HK-2 (cell line): ENCODE data around the gene RBM20.
"Not testable (repeated sequence)": the region's sequence is repeated elsewhere in the genome, so short reads cannot be mapped to it uniquely, and the experiment has no call there.

ENCODE experiments used
- DNase-seq: peaks from one replicate; pipeline ENCODE4 v3.0.0-alpha.2; 2018; ENCODE audit not compliant: unreplicated experiment

The RBM20 gene

DNA sequence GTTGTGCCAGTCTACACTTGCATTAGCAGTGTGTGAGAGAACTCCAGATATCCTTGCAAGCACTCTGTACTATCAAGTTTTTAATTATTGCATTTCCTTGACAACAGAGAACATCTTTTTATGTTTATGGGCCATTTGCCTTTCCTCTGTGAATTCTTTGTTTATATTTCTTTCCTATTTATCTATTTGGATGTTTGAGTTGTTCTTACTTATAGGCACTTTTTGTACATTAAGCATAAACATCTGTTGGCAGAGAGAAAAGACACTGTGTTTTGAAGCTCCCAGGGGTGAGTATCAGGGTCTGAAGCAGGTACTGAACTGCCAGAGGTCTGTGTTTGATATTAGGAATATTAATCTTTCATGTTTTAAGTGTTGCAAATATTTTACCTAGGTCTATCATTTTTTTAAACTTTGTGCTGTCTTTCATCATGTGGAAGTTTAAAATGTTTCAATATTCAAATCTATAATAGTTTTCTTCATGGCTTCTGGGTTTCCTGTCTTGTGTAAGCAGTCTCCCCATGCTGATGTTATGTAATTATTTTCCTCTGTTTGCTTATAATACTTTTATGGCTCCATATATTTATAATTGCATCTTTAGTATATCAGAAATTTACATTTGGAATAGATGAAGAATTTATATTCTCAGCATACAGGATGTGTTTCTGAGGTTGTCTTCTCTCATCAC lies 209.9 kb downstream of the RBM20 start:
- DNase-seq = no peak

DNA sequence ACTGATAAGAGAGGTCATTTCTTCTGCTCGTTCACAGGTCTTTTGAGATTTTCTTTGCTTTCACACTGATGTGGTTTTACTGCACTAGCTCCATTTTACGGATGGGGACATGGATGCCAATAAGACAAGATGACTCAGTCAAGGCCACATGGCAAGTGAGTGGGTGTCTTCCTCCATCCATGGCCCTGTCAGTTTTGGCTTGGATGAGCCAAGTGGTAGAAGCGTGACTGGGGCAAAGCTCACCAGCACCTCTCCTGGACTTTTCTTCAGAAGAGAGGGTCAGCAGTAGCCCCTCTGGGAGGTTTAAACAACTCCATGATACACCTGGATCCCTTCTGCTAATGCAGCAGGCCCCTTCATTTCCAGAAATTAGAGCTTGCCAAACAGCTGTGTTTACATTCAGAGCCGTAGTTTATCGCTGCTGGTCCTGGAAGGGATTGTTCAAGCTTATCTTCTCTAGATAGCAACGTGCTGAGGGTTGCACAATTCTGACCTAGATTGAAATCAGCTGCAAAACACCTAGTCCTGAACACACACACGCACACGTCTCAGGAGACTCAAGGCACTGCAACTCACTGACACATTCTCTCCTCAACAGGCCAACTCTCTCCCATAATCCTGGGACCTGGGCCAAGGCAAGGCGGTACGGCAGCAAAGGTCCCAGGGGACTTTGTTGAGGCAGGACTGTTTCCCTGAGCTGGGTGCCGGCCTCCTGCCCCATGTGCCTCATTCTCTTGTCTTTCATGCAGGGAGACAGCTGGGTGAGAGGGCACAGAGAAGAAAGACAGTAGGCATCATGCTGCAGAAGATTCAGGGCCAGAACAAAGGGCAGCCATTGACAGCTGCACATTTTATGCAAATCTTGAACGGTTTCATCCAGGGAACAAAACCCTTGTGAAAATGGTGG lies 213.4 kb downstream of the RBM20 start:
- DNase-seq = no peak

DNA sequence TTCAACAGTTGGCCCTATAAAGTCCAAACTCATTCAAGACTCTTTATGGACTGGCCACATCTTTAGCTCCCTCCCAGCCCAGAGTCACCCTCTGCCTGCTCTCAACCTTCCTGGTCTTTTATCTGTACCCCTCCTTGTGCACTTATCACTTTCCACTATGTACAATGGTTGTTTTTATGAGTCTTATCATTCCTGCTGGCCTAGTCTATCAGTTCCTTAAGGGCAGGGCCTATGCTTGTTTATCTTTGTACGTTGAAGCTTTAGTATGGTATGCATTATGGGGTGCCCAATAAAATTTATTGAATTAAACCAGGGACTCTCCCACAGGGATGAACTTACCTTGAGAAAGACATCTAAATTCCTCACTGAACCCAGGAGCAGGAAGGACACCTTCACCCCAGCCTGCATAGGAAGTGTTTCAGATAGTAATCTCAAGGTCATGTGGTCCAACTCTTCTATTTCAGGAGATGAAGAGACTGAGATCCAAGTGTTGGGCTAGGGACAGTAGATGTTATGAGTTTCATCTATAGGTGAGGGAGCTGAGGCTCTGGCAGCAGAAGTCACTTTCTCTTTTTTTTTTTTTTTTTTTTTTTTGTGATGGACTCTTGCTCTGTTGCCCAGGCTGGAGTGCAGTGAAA lies 214.3 kb downstream of the RBM20 start:
- DNase-seq = no peak

DNA sequence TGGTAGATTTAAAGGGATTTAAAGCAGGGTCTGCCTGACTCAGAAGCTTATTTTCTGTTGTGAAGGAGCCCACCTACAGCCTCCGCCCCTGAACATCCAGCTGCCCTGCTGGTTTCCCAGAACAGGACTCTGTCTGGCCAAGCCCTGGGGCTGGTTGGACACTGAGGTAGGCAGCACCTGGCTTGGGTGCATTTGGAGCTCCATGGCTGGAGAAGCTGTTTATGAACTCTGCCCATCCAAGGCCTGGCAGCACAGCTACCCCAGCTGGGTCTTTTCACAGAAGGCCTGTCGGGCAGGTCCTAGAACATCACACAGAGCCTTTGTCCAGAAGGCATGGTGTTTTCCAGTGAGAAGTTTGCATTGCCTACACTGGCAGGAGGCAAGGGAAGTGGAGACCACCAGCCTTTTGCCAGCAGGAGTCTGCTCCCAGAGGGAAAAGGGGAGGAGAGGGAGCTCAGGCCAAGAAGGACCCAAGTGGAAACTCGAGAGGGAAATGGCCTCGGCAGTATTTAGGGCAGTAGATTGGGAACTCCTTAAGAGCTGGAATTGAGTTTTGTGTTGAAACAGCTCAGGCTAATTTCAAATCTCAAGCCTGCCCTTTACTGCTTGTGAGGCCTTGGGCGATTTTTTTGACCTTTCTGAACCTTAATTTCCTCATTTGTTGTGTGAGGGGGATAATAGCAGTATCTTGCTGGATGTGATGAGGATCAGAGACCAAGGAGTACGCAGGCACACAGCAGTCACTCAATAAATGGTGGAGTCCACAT lies 215.3 kb downstream of the RBM20 start:
- no peak for DNase-seq

DNA sequence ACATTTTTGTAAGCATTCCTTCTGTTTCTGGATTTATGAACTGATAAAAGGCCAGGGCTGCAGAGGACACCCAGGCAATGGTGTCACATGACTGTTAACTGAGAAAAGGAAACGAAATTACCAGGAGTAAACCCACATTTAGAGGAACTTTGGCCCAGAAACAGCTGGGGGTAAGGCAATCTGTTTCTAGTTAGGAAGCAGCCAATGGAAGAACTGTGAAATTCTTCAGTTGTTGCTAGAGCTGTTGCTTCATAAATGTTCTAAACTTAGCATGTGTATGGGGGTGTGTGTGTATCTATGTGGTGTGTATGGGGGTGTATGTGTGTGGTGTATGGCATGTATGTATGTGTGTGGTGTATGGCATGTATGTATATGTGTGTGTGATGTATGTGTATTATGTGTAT lies 215.8 kb downstream of the RBM20 start:
- DNase-seq = no peak

DNA sequence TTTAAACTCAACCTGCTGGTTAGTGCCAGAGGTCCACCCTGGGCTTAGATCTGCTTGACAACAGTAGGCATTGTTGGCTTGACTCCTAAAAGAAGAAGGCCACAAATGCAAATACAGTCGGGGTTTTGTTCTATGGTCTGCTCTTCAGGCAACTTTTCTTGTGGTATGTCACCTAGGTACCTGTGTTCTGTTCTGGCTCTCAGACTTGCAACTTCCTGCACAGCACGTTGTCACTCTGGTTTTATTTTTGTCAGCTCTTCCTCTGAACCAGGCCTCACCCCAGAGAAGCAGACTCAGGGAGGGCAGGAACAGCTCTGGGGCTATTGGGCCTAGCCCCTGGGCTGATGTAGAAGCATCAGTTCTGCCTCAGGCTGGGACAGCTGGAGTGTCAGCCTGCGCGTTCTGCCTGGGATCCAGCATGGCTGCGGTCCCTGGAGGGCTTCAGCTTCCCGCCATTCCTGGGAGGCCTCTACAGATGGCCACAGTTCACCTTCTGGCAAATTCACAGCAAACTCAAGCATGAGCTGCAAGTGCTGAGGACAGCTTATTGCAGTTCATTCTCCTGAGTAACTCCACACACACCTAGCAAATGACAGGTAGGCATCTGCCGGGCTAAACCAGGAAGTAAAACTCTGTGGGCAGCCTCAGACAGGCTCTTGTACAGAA lies 216.6 kb downstream of the RBM20 start:
- DNase-seq = no peak

DNA sequence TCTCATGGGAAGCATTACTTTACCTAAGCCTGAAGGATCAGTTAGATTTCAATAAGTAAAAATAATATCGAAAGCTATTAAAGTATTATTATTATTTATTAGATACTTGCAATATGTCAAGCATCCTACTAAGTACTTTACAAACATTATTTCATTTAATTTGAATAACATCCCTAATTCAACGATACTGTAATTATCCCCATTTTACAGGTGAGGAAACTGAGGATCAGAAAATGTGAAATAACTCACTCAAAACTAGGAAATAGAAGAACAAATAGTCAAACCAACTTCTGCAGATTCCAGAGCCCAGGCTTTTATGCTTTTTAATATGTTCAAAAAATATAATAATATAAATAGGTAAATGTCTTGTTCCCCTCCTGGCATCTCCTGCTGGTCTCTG lies 217.3 kb downstream of the RBM20 start:
- DNase-seq = no peak

DNA sequence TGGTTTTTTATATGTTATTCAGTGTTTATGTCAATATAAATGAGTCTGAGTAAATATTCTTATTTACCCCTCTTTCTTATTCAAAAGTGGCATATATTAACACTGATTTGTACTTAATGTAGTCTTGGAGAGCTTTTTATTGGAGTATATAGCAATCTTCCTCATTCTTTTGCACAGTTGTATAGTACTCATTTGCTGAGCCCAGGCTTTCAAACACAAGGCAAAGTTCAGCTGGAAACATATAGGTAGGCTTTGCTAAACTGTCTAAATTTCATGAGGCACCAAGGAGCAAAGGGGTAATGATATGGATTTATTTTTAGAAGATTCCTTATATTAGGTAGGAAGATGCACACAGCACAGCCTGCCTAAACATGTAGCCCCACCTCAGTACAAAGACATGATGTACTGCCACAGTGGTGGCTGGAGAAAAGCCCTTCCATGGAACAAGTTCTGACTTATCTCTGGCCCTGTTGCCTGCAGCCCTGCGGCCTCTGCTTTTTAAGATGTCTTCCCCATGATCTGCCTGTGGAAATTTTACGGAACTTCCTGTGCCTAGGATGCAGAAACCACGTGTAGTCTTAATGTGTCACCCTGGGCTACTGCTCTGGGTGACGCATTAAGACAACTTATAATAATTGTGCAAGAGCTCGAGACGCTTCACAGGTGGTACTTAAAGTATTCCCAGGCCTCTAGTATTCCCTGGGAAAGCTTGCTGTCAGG lies 218.0 kb downstream of the RBM20 start:
- no peak for DNase-seq

DNA sequence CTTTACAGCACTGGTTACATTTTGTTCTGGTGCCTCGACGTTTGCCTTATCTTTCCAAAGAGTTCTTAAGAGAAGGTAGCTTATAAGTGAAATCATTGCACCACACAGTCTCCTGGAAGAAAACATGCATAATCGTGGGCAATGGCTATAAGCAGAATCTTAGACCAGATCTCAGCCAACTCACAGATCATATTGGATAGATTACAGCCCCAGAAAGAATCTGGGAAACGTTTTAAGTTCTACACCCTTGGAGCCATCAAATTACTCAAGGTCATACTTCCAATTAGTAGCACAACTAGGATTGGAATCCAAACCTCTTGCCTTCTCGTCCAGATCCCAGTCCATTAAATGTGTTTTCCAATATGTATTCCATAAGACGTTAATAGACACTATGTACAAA lies 218.8 kb downstream of the RBM20 start:
- DNase-seq = no peak

DNA sequence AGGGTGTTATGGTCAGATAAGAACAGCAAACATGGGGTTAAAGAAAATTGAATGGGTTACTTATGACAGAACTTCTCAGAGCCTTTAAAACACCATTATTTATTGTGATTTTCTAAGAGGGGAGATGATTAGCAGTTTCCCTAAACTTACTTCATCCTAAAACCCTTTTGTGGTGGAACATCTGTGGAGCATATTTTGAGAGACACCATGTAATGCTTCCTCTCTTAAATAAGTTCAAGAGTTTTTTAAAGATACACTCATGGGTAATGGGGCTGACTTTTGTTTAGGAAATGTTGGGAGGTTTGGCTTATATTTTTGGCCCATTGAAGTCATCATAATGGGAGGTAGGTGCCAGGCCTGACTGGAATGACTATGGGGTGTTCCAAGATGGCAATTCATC lies 219.2 kb downstream of the RBM20 start:
- DNase-seq = no peak

DNA sequence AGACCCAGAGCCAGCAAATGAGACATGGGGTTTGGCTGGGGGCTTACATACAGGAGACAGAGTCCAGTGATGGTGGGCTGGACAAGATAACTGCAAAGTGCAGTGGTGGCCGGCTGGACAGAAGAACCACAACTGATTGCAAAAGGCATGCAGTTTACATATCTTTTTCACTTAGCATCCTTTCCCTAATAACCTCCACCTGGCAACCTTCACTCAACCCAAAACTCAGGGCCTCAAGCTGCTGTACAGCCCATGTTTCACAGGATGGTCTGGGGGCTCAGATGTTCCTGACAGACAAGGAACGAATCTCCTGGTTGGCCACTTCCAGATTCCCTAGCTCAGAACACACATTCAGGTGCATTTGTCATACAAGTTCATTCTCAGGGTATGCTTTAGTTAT lies 219.8 kb downstream of the RBM20 start:
- no peak for DNase-seq

DNA sequence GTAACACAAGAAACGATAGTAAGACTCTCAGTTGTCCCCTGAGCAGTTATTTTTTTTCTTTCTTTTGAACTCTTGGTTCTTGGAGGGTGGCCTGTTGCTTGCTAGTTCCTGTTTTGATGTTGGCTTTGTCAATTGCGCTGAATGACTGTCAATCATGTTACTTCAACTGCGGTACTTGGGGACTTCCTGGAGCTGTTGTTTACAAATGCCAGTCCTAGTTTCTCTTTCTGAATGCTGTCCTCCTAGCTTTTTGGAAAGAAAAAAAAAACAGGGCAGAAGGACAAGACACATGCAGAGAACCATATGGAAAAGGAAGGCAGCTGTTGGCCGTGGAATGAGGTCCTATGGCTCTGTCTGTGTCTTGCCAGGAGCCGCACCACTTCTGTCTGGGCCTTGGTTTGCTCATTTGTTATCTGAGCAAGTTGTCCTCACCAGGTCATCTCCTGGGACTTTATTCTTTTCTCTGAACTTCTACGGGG lies 220.6 kb downstream of the RBM20 start:
- no peak for DNase-seq

DNA sequence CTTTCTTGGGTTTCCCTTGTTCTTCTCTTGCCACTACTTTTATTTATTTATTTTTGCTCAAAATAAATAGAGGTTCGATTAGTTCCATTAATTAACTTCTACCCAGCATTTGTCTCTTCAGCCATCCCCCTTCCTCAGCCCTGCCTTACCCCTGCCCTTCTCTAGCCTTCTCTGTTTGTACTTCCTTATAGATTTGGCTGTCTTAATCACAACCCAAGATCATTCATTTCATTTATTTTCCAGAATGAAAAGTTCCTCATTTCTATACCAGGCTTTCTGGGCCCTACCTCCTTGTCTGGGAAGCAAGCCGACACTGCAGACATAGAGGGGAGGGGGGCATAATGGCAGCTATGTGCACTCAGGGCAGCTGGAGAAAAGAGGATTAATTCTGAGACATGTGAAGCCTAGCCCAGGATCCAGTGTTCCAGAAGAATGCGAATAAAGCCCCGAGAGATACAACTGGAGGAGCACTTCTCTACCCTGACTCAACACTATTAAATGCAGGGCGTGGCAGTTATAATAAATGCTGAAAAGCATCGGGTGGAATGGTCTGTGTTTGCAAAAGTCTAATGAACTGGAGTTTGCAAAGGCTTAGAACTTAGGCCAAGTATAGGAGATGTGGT lies 221.2 kb downstream of the RBM20 start:
- no peak for DNase-seq

DNA sequence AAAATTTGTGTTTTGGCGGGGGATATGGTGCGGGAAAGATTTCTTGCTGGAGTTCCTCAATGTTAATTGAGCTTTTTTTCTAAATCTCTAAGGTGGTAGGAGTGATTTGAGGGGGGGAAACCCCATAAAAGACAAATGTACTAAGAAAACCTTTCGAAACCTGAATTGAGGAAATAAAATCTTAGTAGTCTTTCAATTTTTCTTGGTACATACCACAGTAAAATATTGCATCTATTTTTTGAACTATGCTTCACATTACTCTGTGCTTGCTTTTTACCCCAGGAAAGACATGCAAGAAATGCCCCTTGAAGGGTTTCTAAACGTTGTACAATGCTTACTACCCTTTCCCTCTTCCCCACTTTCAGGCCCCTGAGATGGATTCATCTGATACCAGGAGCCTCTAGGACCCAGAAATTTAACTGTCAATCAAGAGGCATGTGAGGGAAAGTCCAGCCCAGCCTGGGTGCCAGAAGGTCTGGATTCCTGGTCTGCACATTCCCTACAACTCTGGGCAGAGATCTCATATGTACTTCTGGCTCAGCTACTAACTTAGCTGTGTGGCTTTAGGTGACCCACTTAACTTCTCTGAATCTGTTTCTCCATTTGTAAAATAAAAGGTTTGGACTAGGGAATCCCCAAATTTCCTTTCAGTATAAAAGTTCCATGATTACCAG lies 221.8 kb downstream of the RBM20 start:
- DNase-seq = no peak

DNA sequence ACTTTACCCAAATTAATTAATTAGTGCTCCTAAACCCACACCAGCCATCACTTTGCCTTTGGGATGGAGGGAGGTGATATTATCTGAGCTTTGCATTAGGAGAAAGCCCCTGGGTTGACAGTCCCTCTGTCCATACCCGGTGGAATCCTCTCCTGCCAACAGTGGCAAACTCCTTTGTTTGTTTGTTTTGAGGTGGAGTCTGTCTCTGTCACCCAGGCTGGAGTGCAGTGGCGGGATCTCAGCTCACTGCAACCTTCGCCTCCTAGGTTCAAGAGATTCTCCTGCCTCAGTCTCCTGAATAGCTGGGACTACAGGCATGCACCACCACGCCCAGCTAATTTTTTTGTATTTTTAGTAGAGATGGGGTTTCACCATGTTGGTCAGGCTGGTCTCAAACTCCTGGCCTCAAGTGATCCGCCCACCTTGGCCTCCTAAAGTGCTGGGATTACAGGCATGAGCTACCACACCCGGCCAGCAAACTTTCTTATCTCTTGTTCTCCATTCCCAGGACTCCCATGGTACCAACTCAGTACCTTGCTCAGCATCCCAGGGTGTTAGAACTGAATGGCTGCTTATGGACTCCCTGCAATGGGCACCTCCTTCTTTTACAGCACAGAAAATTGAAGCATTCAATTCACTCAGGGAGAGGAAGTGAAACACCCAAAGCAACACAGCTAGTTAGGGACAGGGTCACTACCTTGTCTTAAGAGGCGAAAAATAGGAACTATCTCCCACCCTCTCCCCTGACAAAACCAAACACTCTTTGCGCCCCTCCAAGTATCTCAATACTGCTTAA lies 223.1 kb downstream of the RBM20 start:
- DNase-seq = not testable (repeated sequence)

DNA sequence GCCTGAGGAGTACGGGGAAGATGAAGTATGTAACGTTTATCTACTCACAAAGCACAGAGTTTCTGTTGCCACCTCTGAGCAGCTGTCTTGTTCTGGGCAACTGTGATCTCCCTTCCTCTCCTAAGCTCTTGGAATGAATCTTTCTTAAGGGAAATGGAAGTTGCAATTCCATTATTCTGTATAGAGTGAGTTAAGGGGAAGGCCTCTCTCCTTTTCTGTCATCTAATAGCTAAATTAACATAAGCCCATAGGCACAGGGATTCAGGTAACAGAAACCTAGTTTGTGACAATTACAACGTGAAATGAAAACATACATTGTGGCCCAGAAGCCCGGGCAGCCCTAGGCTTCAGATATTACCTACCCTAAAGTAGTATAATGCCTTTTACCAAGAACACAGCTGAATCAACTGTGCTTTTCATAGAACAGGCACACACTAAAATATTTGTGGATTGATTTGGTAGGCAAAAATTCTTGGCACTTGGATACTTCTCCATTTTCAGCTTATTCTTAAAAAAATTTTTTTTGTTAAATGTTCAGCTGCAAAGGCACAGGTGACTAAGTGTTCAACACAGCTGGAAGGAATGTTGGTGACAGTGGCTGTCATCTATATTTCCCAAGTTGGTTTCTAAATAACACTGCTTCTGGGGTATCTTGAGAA lies 223.8 kb downstream of the RBM20 start:
- DNase-seq = no peak

DNA sequence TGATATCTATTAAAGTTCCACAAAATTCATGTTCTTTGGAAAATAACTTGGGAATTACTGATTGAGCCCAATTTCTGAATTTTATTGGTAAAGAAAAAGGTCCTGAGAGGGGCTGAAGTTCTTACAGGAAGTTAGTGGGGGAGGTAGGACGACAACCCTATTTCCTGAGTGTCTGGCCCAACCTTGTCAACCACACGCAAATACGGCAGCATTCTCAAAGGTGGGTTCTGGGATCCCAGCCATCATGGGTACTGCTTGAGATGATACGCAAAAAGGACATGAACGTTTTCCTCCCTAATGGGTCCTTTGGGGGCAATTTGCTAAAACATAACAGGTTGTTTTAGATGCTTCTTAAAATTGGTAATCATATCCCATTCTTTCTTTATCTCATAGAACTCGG lies 224.8 kb downstream of the RBM20 start:
- no peak for DNase-seq

DNA sequence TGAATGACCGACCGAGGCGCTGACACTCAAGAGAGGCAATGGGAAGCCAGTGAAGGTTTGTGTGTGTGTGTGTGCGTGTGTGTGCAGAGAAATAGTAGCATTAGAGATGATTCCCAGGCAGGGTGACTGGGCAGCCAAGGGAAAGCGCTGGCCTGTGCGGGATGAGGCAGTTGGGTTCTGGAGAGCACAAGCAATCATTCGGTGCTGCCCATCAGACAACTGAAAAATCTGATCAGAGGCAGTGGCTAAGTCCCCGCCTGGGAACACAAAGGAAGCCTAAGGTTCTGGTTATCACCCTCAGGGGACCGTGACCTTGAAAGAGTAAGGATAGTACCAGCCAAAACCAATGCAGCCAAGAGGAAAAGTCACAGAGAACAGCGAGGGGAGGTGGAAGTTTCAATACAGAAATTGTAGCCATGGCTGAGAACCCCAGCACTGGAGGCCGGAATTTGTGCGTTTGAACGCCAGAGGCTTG lies 226.7 kb downstream of the RBM20 start:
- DNase-seq = no peak
